NB4 (cell line): ENCODE data around the gene ZNF730.

Source experiments
- DNase-seq: peaks from one replicate; pipeline ENCODE4 v3.0.0; 2010; ENCODE audit warnings: low read depth
- H3K4me3 ChIP-seq: one replicate; pipeline ENCODE4 v1.5.1; 2011; ENCODE audit warnings: mild to moderate bottlenecking, low read depth, low read length, moderate library complexity
- CTCF ChIP-seq: IDR thresholded peaks from one replicate; pipeline ENCODE4 v1.5.1; 2012; ENCODE audit warnings: low read depth, low read length
- MYC ChIP-seq: IDR thresholded peaks from 2 replicates; pipeline ENCODE4 v1.6.1; 2011; ENCODE audit warnings: low read depth, low read length
- POLR2A ChIP-seq: IDR thresholded peaks from 2 replicates; pipeline ENCODE4 v1.6.1; 2011; ENCODE audit warnings: mild to moderate bottlenecking; ENCODE audit not compliant: insufficient read length; ENCODE audit errors: extremely low read depth
- TF ChIP-seq, protein P1 (sequence below): IDR thresholded peaks from 2 replicates; pipeline ENCODE4 v1.6.1; 2011; ENCODE audit warnings: low read depth, low read length

Gene ZNF730

DNA sequence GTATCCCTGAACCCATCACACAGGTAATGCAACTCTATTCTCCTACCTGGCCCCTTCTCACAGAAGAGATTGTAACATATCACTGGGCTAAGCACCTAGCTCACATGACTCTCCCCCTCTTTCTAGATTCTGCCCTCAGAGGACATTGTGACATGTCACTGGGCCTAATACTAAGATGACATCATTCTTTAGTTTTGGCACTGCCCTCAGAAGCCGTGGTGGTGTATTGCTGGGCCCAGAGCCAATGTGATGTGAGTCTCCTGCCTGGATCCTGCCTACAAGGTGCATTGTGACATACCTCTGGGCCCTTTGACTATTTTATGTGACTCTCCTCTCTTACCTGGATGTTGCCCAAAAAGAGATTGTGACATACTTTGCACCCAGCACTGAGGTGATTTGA, 21.4 kb upstream of the ZNF730 start:
- no peak for DNase-seq
- no peak overlapping the region for H3K4me3 ChIP-seq
- TF ChIP-seq, protein P1, sequence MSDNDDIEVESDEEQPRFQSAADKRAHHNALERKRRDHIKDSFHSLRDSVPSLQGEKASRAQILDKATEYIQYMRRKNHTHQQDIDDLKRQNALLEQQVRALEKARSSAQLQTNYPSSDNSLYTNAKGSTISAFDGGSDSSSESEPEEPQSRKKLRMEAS, result no peak
- no peak for TF ChIP-seq CTCF
- no peak for TF ChIP-seq POLR2A
- no peak for TF ChIP-seq MYC

DNA sequence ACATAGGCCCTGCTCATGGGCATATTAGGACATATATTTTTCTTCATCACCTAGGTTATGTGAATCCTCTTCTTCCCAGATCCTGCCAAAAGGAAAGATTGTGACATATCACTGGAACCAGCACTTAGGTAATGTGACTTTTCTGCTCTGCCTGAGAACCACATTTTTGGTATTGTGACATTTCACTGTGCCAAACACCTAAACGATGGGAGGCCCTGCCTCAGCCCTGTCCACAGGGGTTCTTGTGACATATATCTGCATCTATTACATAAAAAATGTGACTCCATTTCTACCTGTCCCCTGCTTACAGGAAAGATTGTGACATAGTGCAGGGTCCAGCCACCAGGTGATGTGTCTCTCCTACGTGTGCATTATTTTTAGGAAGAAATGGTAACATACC, 18.5 kb upstream of the ZNF730 start:
- no peak for TF ChIP-seq MYC
- no peak for TF ChIP-seq POLR2A
- TF ChIP-seq, protein P1, result no peak
- no peak for TF ChIP-seq CTCF
- no peak for DNase-seq
- H3K4me3 ChIP-seq, result no peak overlapping the region

GRCh38 chr19:23098988-23099387, 17.8 kb upstream of the ZNF730 start:
- DNase-seq, result no peak
- no peak overlapping the region for H3K4me3 ChIP-seq
- TF ChIP-seq, protein P1, result no peak
- TF ChIP-seq POLR2A (no peak), MYC (no peak), CTCF (no peak)

DNA sequence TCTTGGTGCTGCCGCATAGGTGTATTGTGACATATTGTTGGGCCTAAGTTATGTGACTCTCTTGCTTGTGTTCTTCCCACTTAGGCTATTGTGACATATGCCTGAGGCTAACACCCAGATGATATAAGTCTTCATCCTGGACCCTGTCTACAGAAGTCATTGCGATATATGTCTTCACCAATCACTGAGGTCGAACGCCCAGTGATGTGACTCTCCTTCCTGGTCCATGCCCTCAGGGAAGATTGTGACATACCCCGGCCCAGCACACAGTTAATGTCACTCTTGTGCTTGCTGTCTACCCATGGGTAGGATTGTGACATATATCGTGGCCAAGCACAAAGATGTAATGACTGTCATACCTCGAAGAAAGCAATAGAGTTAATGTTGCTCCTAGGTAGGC, 16.9 kb upstream of the ZNF730 start:
- DNase-seq, result peak; percentile 86
- TF ChIP-seq MYC (0 out of 2 replicates have a peak, but pooled peaks have one; percentile 44), CTCF (no peak), POLR2A (no peak)
- TF ChIP-seq, protein P1, result peak; percentile 37; the same call in 1 of the 2 replicates
- no peak overlapping the region for H3K4me3 ChIP-seq

DNA sequence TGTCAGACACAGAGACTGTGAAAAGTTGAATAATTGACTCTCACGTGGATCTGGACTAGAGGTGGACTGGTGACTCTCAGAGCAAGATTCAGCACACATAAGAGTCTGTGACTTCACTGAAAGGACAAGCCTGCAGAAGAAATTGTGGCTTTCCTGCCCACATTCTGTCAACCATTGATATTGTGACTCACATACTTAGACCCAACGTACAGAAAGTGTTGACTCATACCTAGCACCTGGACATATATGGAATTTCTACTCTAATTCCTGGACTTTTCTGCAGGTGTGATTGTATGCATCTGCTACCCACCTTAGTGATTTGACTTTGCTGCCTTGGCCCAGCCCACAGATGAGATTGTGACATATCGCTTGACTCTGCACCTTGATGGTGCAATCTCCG, 15.6 kb upstream of the ZNF730 start:
- H3K4me3 ChIP-seq, result no peak overlapping the region
- TF ChIP-seq CTCF (no peak), MYC (no peak), POLR2A (no peak)
- TF ChIP-seq, protein P1, result no peak
- no peak for DNase-seq
